HepG2 (cell line): ENCODE results near the gene ABCG5. TPM values are rescaled to one million over a fixed set of nuclear protein-coding genes. Genes with fewer than 3 reads are reported as not detected.

Experiments
- ATAC-seq: fragments of 200-7000 bp; cut with Tn5 transposase; 3 replicates; pipeline ENCODE4 v1.9.1; 2020; ENCODE audit warnings: mild to moderate bottlenecking, moderate library complexity
- BruUV-seq: library from RNA; stranded (reverse); fragments of 400-500 nt; replicated peaks from 2 replicates; lab custom pipeline; 2021; lab: Mats Ljungman, UMichigan
- CTCF ChIA-PET: fragments of 300-600 bp; formaldehyde crosslinking; extraction: SDS; loops from one replicate; lab custom pipeline; 2021; ENCODE audit warnings: low total read pairs, inconsistent platforms, low intra/inter-chr PET ratio; lab: Yijun Ruan, JAX
- POLR2A ChIA-PET: fragments of 350-600 bp; sonication (Branson Sonifier 250); formaldehyde crosslinking; loops from one replicate; lab custom pipeline; 2020; ENCODE audit warnings: antibody characterized with exemption, inconsistent platforms; lab: Yijun Ruan, JAX
- DNase-seq: peaks from one replicate; pipeline ENCODE4 v3.0.0-alpha.2; 2015; ENCODE audit warnings: low spot score
- FAIRE-seq: peaks from 3 replicates; lab custom pipeline; 2011; peaks lifted over from hg19 to GRCh38; lab: Jason Lieb, UNC
- H2AFZ ChIP-seq: one replicate; pipeline ENCODE4 v1.6.1; 2011; ENCODE audit warnings: low read length, inconsistent platforms
- H3K27ac ChIP-seq: fragments of 300-600 bp; 3 replicates; pipeline ENCODE4 v1.8.0; 2011; ENCODE audit warnings: mixed run types, mild to moderate bottlenecking, mixed read lengths, low read length, inconsistent platforms; ENCODE audit not compliant: insufficient read depth; ENCODE audit errors: extremely low read length
- H3K27me3 ChIP-seq, 2 experiments: fragments of 200-600 bp in 1 of 2; 2 replicates in 1 of 2; 3 replicates in 1 of 2; pipeline versions ENCODE4 v1.6.0 to v1.8.0; 2011; ENCODE audit warnings: low read length in 2 of 2, mild to moderate bottlenecking in 2 of 2, moderate library complexity in 2 of 2, inconsistent platforms in 1 of 2; ENCODE audit not compliant: insufficient read depth in 2 of 2, control insufficient read depth in 1 of 2
- H3K36me3 ChIP-seq, 2 experiments: fragments of 200-600 bp in 1 of 2; replicated peaks in 1 of 2; 2 replicates in 1 of 2; 3 replicates in 1 of 2; pipeline versions ENCODE4 v1.5.1 to v1.8.0; 2011; ENCODE audit warnings: low read length in 2 of 2, inconsistent platforms in 1 of 2; ENCODE audit not compliant: insufficient read depth in 2 of 2, control insufficient read depth in 1 of 2
- H3K4me1 ChIP-seq: 2 replicates; pipeline ENCODE4 v1.5.1; 2012; ENCODE audit warnings: low read length, inconsistent platforms; ENCODE audit not compliant: insufficient read depth
- H3K4me2 ChIP-seq: 2 replicates; pipeline ENCODE4 v1.6.0; 2011; ENCODE audit warnings: low read depth, low read length, inconsistent platforms
- H3K4me3 ChIP-seq, 3 experiments: fragments of 200-600 bp in 1 of 3; sonication (generic), shearing (Covaris generic) in 1 of 3; replicated peaks in 1 of 3; 2 replicates each; pipeline ENCODE4 v1.5.1; 2011 to 2016; ENCODE audit warnings: low read length in 3 of 3, inconsistent platforms in 2 of 3, low read depth in 2 of 3, mild to moderate bottlenecking in 2 of 3, control low read depth in 1 of 3, mixed read lengths in 1 of 3; ENCODE audit not compliant: insufficient read depth in 1 of 3
- H3K79me2 ChIP-seq: one replicate; pipeline ENCODE4 v1.6.1; 2011; ENCODE audit warnings: low read length, inconsistent platforms; ENCODE audit not compliant: insufficient read depth
- H3K9ac ChIP-seq: 2 replicates; pipeline ENCODE4 v1.6.0; 2011; ENCODE audit warnings: mild to moderate bottlenecking, low read depth, low read length, inconsistent platforms; ENCODE audit not compliant: insufficient read depth
- H3K9me3 ChIP-seq: 2 replicates; pipeline ENCODE4 v1.5.1; 2012; ENCODE audit warnings: mild to moderate bottlenecking, low read length
- H4K20me1 ChIP-seq: 2 replicates; pipeline ENCODE4 v1.6.0; 2011; ENCODE audit warnings: inconsistent platforms, mild to moderate bottlenecking, low read length, moderate library complexity; ENCODE audit not compliant: insufficient read depth
- DR1 ChIP-seq: sonication (generic); formaldehyde crosslinking; IDR thresholded peaks from 2 replicates; pipeline ENCODE4 v1.8.0; 2021; ENCODE audit warnings: mild to moderate bottlenecking, missing genetic modification reagents, inconsistent platforms
- HES4 ChIP-seq: sonication (generic); formaldehyde crosslinking; IDR thresholded peaks from 2 replicates; pipeline ENCODE4 v1.9.0; 2021; ENCODE audit warnings: mild to moderate bottlenecking, missing genetic modification reagents, borderline replicate concordance
- HOXA7 ChIP-seq: sonication (generic); formaldehyde crosslinking; IDR thresholded peaks from 2 replicates; pipeline ENCODE4 v1.8.1; 2022; ENCODE audit warnings: mild to moderate bottlenecking, missing genetic modification reagents, moderate library complexity
- POLR2A ChIP-seq, 2 experiments: IDR thresholded peaks; 2 replicates each; pipeline ENCODE4 v1.6.1; 2011; ENCODE audit warnings: low read depth in 2 of 2, low read length in 2 of 2, mild to moderate bottlenecking in 1 of 2, moderate library complexity in 1 of 2; ENCODE audit not compliant: insufficient read depth in 1 of 2
- SKI ChIP-seq: fragments of 450-650 bp; IDR thresholded peaks from one replicate; pipeline ENCODE4 v1.6.1; 2018; ENCODE audit warnings: mild to moderate bottlenecking; ENCODE audit not compliant: partially characterized antibody
- SUZ12 ChIP-seq: fragments of 150-350 bp; IDR thresholded peaks from 2 replicates; pipeline ENCODE4 v1.6.1; 2014; ENCODE audit warnings: low read depth, low read length
- TMF1 ChIP-seq: sonication (generic); formaldehyde crosslinking; IDR thresholded peaks from 2 replicates; pipeline ENCODE4 v1.8.1; 2022; ENCODE audit warnings: low read depth, missing genetic modification reagents
- TOPORS ChIP-seq: sonication (generic); formaldehyde crosslinking; IDR thresholded peaks from 2 replicates; pipeline ENCODE4 v1.8.0; 2023; ENCODE audit warnings: mild to moderate bottlenecking, missing genetic modification reagents
- WGBS: methylation state at CpG from one replicate; pipeline ENCODE4 v1.1.6; 2017; ENCODE audit warnings: low lambda C conversion rate; 5-methylcytosine and 5-hydroxymethylcytosine counted together
- in situ Hi-C: cut with HindIII; loops from 2 replicates; pipeline ENCODE4 v1.10.0; 2017; ENCODE audit warnings: low pct_unique_long_range_greater_than_20kb; ENCODE audit not compliant: extremely low pct_ligation_motif_present
- intact Hi-C: fragments of 100-400 bp; cut with micrococcal nuclease; formaldehyde crosslinking; loops from one replicate; pipeline ENCODE4 v1.10.0; 2022; ENCODE audit not compliant: unreplicated experiment
- polyA plus RNA-seq, 8 experiments: library from polyadenylated mRNA; depleted of rRNA in 3 of 8; stranded (reverse) in 7 of 8; unstranded in 1 of 8; fragments of >200 nt; fragmentation: Illumina TruSeq in 4 of 8; extraction: Trizol in 4 of 8; gene quantifications; 2 replicates each; pipeline versions ENCODE4 v1.2.1 to v1.2.3, GENCODE V29; 2011 to 2016; ENCODE audit warnings: low read depth in 4 of 8, missing spikeins in 1 of 8, mixed read lengths in 1 of 8; ENCODE audit not compliant: insufficient read depth in 1 of 8
- total RNA-seq, 5 experiments: library from RNA; depleted of rRNA; stranded (reverse); fragments of >200 nt; fragmentation: Illumina TruSeq; extraction: Trizol; gene quantifications; 2 replicates each; pipeline ENCODE4 v1.2.3, GENCODE V29; 2016; ENCODE audit warnings: low read depth in 1 of 5
- TF ChIP-seq, protein P1 (sequence below): sonication (generic); formaldehyde crosslinking; IDR thresholded peaks from 2 replicates; pipeline ENCODE4 v1.5.1; 2020; ENCODE audit warnings: mild to moderate bottlenecking, missing genetic modification reagents, borderline replicate concordance

ABCG5 gene
- total and polyA plus RNA-seq, 2 of the 13 experiments (the other 11 are each of a cell fraction or from before 2014, with no cell fraction given), result 15.1 to 39.0 TPM

DNA sequence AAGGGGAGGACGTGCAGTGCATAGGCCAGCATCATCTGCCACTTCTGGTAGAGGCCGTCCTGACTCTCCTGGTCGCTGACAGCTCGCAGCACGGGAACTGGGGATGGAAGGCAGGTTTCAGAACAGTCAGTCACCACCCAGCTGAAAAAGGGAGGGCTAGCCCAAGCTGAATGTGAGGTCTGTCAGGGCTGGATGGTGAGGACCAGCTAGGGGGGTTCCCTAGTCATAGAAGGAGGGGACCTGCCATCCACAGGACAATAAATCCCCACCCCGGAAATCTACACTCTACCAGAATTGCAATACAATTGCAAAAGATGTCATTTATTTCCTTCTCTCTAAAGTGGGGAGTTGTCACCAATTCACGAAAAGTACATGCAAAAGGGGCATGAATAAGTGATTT is 15.8 kb downstream of the ABCG5 start (continued):
- TF ChIP-seq, protein P1, sequence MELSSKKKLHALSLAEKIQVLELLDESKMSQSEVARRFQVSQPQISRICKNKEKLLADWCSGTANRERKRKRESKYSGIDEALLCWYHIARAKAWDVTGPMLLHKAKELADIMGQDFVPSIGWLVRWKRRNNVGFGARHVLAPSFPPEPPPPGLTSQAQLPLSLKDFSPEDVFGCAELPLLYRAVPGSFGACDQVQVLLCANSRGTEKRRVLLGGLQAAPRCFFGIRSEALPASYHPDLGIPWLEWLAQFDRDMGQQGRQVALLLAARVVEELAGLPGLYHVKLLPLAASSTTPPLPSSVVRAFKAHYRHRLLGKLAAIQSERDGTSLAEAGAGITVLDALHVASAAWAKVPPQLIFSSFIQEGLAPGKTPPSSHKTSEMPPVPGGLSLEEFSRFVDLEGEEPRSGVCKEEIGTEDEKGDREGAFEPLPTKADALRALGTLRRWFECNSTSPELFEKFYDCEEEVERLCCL (CRISPR knock-in tag), result no peak

- ChIA-PET CTCF (no interaction called here), POLR2A (no interaction called here)
- no peaks in the 10 kb centered on the region for H4K20me1 ChIP-seq
- H3K27me3 ChIP-seq, result no peaks in the 10 kb centered on the region
- ATAC-seq, result no peak
- H3K4me3 ChIP-seq, result no peak overlapping the region
- 95% methylated on average over 7 of the region's 7 CpGs for WGBS
- no peaks in the 10 kb centered on the region for H3K9me3 ChIP-seq
- no peak overlapping the region for H2AFZ ChIP-seq
- H3K27ac ChIP-seq, result no peak overlapping the region
- in situ Hi-C loops (no loop called here), intact Hi-C loops (no loop called here)
- DNase-seq, result no peak
- H3K4me2 ChIP-seq, result no peak overlapping the region
- no TSS peak for BruUV-seq
- no peaks in the 10 kb centered on the region for H3K79me2 ChIP-seq
- H3K4me1 ChIP-seq, result no peaks in the 10 kb centered on the region
- FAIRE-seq, result no peak
- H3K36me3 ChIP-seq, result peaks cover 15 to 46% of the 10 kb centered on the region in 2 experiments
- TF ChIP-seq SKI, result no peak
- TF ChIP-seq HOXA7, result no peak
- TF ChIP-seq TMF1 (CRISPR knock-in tag), result no peak
- 0 out of 4 replicates have a peak, but pooled peaks of 1 of the 2 experiments have one; percentile 22 for TF ChIP-seq POLR2A (IDR thresholded peaks at IDR 0.05; ENCODE audit: insufficient read depth in 1 of 2, low read depth in 2 of 2, low read length in 2 of 2)
- no peak for TF ChIP-seq TOPORS (CRISPR knock-in tag)
- TF ChIP-seq DR1 (CRISPR knock-in tag), result no peak
- TF ChIP-seq SUZ12, result no peak
- no peak for TF ChIP-seq HES4
- TF ChIP-seq, all 625 proteins: peak for 1
- H3K9ac ChIP-seq, result no peak overlapping the region
Observed at GRCh38 chr2:43819491-43820163, 19.0 kb downstream of the ABCG5 start.
